Liver (tissue), 9 donors: ENCODE measurements around the gene DUS1L. TPM values are rescaled to one million over a fixed set of nuclear protein-coding genes. Genes with fewer than 3 reads are reported as not detected.

Source experiments
- DNase-seq: peaks from one replicate; pipeline ENCODE4 v3.0.0-alpha.2; 2017; ENCODE audit warnings: low spot score
- H3K27ac ChIP-seq, 2 donors: one replicate each; pipeline ENCODE4 v1.7.0; 2013; ENCODE audit warnings: inconsistent platforms in 2 of 2, low read length in 2 of 2, control low read depth in 1 of 2, low read depth in 1 of 2, mild to moderate bottlenecking in 1 of 2
- H3K27me3 ChIP-seq, 4 donors: one replicate each; pipeline versions ENCODE4 v1.6.1 to v1.7.0; 2013; ENCODE audit warnings: low read length in 3 of 4, inconsistent platforms in 1 of 4, mild to moderate bottlenecking in 1 of 4, moderate library complexity in 1 of 4; ENCODE audit not compliant: control insufficient read depth in 4 of 4, insufficient read depth in 4 of 4
- H3K36me3 ChIP-seq, 4 donors: one replicate each; pipeline versions ENCODE4 v1.6.1 to v1.7.0; 2013; ENCODE audit warnings: low read length in 3 of 4, mild to moderate bottlenecking in 3 of 4, low read depth in 1 of 4, moderate library complexity in 1 of 4; ENCODE audit not compliant: control insufficient read depth in 4 of 4, insufficient read depth in 3 of 4
- H3K4me1 ChIP-seq, 4 donors: one replicate each; pipeline versions ENCODE4 v1.6.1 to v1.7.0; 2013; ENCODE audit warnings: low read length in 3 of 4, mild to moderate bottlenecking in 3 of 4, moderate library complexity in 1 of 4; ENCODE audit not compliant: control insufficient read depth in 4 of 4, insufficient read depth in 4 of 4
- H3K4me3 ChIP-seq, 3 donors: one replicate each; pipeline versions ENCODE4 v1.6.1 to v1.7.0; 2013; ENCODE audit warnings: low read length in 3 of 3, control low read depth in 1 of 3, low read depth in 1 of 3, mild to moderate bottlenecking in 1 of 3
- H3K9ac ChIP-seq, 2 donors: one replicate each; pipeline ENCODE4 v1.7.0; 2013; ENCODE audit warnings: low read length in 2 of 2, mild to moderate bottlenecking in 2 of 2, moderate library complexity in 2 of 2, control low read depth in 1 of 2, low read depth in 1 of 2
- H3K9me3 ChIP-seq, 4 donors: one replicate each; pipeline versions ENCODE4 v1.6.1 to v1.7.0; 2013; ENCODE audit warnings: low read length in 3 of 4; ENCODE audit not compliant: control insufficient read depth in 4 of 4
- ATF3 ChIP-seq: IDR thresholded peaks from 2 replicates; pipeline ENCODE4 v1.6.1; 2016; ENCODE audit warnings: antibody characterized with exemption
- CTCF ChIP-seq: fragments of 150-350 bp; IDR thresholded peaks from 2 replicates; pipeline ENCODE4 v1.5.1; 2017; ENCODE audit warnings: improper control_type of control experiment, low read depth, low read length; ENCODE audit not compliant: missing input control
- EGR1 ChIP-seq, 2 donors: IDR thresholded peaks; 2 replicates each; pipeline ENCODE4 v1.6.1; 2016 to 2018; ENCODE audit warnings: antibody characterized with exemption in 2 of 2, low read depth in 2 of 2
- FOXA1 ChIP-seq: IDR thresholded peaks from 2 replicates; pipeline ENCODE4 v1.6.1; 2016; ENCODE audit warnings: antibody characterized with exemption
- FOXA2 ChIP-seq: IDR thresholded peaks from 2 replicates; pipeline ENCODE4 v1.6.1; 2016; ENCODE audit warnings: antibody characterized with exemption
- GABPA ChIP-seq, 2 donors: IDR thresholded peaks in 1 of 2; conservative IDR thresholded peaks in 1 of 2; 2 replicates each; pipeline ENCODE4 v1.6.1; 2016; ENCODE audit warnings: antibody characterized with exemption in 2 of 2, mild to moderate bottlenecking in 1 of 2, moderate library complexity in 1 of 2
- HNF4A ChIP-seq, 2 donors: conservative IDR thresholded peaks; 2 replicates each; pipeline ENCODE4 v1.6.1; 2016; ENCODE audit warnings: antibody characterized with exemption in 2 of 2, mild to moderate bottlenecking in 2 of 2
- HNF4G ChIP-seq: IDR thresholded peaks from 2 replicates; pipeline ENCODE4 v1.6.1; 2016; ENCODE audit warnings: antibody characterized with exemption
- NR2F2 ChIP-seq: IDR thresholded peaks from 2 replicates; pipeline ENCODE4 v1.6.1; 2016; ENCODE audit warnings: antibody characterized with exemption
- RAD21 ChIP-seq, 2 donors: IDR thresholded peaks; 2 replicates each; pipeline ENCODE4 v1.6.1; 2016; ENCODE audit warnings: antibody characterized with exemption in 2 of 2, mild to moderate bottlenecking in 2 of 2
- SP1 ChIP-seq: IDR thresholded peaks from 2 replicates; pipeline ENCODE4 v1.6.1; 2018; ENCODE audit warnings: antibody characterized with exemption, mild to moderate bottlenecking
- TAF1 ChIP-seq: conservative IDR thresholded peaks from 2 replicates; pipeline ENCODE4 v1.6.1; 2016; ENCODE audit warnings: antibody characterized with exemption, mild to moderate bottlenecking
- YY1 ChIP-seq: IDR thresholded peaks from 2 replicates; pipeline ENCODE4 v1.6.1; 2016; ENCODE audit warnings: antibody characterized with exemption, mild to moderate bottlenecking
- ZBTB33 ChIP-seq: IDR thresholded peaks from 2 replicates; pipeline ENCODE4 v1.6.1; 2016; ENCODE audit warnings: antibody characterized with exemption
- WGBS: extraction: QIAGEN DNeasy Blood & Tissue Kit; methylation state at CpG from one replicate; pipeline ENCODE4 v1.1.7; 2013; 5-methylcytosine and 5-hydroxymethylcytosine counted together
- polyA plus RNA-seq, 2 donors: library from polyadenylated mRNA; stranded (reverse) in 1 of 2; unstranded in 1 of 2; fragments of 200-250 nt in 1 of 2; fragments of >200 nt in 1 of 2; fragmentation: Nextera tagmentation in 1 of 2; extraction: Ambion mirVana in 1 of 2; gene quantifications; one replicate each; pipeline versions ENCODE4 v1.2.1 to v1.2.3, GENCODE V29; 2013 to 2015
- total RNA-seq, 2 donors: library from RNA; depleted of rRNA; stranded (reverse); fragments of >200 nt; gene quantifications; one replicate each; pipeline ENCODE4 v1.2.3, GENCODE V29; 2014
- TF ChIP-seq, protein P1 (sequence below): IDR thresholded peaks from 2 replicates; pipeline ENCODE4 v1.6.1; 2016; ENCODE audit warnings: antibody characterized with exemption
- donor health status: healthy.
- donor health status: healthy.
- donor health status: healthy.
- donor health status: healthy.
- donor health status: healthy.

DUS1L gene
- total and polyA plus RNA-seq, 4 donors = 40.6 to 74.7 (median 53.3) TPM

- no peak for DNase-seq
- WGBS = 73% methylated on average over 19 of the region's 19 CpGs
- H3K9me3 ChIP-seq = no peaks in the 10 kb centered on the region
- no peak overlapping the region for H3K4me3 ChIP-seq
- H3K9ac ChIP-seq = no peak overlapping the region
- H3K27ac ChIP-seq = no peak overlapping the region
- H3K4me1 ChIP-seq = peaks cover 5 to 35% (median 23%) of the 10 kb centered on the region in 4 donors
- no peaks in the 10 kb centered on the region for H3K27me3 ChIP-seq
- peaks cover 0 to under 1% (median 0%) of the 10 kb centered on the region in 4 donors for H3K36me3 ChIP-seq
- no peak for TF ChIP-seq NR2F2
- TF ChIP-seq FOXA2 = no peak
- no peak for TF ChIP-seq FOXA1
Observed at GRCh38 chr17:82018152-82018988, 47.2 kb downstream of the DUS1L start.

DNA sequence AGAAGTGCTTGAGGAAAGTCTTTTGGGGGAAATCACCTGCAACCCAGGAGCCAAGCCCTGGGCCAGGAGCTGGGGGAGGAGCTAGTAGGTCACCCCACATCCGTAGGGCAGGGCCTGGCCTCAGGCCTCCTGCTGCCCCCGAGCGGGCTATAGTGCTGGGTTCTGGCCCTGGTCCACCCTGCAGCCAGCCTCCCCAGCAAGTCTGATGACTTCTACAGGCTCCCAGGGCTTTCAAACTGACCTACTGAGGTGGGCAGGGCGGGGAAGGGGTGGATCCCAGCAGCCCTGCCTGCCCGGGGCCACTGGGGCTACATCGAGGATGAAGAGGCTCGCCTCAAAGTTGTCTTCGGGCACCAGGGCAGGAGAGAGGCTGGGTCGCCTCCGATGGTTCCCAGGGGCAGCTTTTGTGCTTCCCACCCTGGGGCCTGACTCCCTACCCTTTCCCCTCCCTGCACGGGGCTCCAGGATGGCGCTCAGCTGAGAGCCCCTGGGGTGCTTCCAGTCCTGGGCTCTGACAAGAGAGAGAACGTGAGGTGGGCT lies 47.9 kb downstream of the DUS1L start:
- DNase-seq = no peak
- no peaks in the 10 kb centered on the region for H3K9me3 ChIP-seq
- no peak overlapping the region for H3K4me3 ChIP-seq
- WGBS = 85% methylated on average over 13 of the region's 13 CpGs
- no peaks in the 10 kb centered on the region for H3K27me3 ChIP-seq
- peaks cover 0 to 2% (median 0%) of the 10 kb centered on the region in 4 donors for H3K36me3 ChIP-seq
- no peak overlapping the region for H3K27ac ChIP-seq
- peaks cover 5 to 34% (median 23%) of the 10 kb centered on the region in 4 donors for H3K4me1 ChIP-seq
- TF ChIP-seq CTCF (no peak), FOXA2 (no peak), EGR1 (IDR thresholded peaks at IDR 0.05; ENCODE audit: low read depth in 2 of 2) (no peak), HNF4A (conservative IDR thresholded peaks at IDR 0.05) (no peak), YY1 (no peak), HNF4G (no peak), NR2F2 (no peak), ZBTB33 (no peak), SP1 (no peak), RAD21 (IDR thresholded peaks at IDR 0.05) (no peak), ATF3 (no peak), GABPA (IDR thresholded peaks at IDR 0.05 in 1 of 2, conservative IDR thresholded peaks at IDR 0.05 in 1 of 2) (no peak), FOXA1 (no peak), TAF1 (no peak)
- TF ChIP-seq, protein P1, sequence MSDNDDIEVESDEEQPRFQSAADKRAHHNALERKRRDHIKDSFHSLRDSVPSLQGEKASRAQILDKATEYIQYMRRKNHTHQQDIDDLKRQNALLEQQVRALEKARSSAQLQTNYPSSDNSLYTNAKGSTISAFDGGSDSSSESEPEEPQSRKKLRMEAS = no peak
- H3K9ac ChIP-seq = no peak overlapping the region
